ENCODE data around the gene FRMD6.

GRCh38 chr14:51621654-51622053 is 30.1 kb upstream of the FRMD6 start:
- no peak for TF ChIP-seq CTCF (IDR thresholded peaks at IDR 0.05)
- TF ChIP-seq POLR2A (IDR thresholded peaks at IDR 0.05), result no peak
